ENCODE results near the gene EIF3K.

- TF ChIP-seq TAF1 (IDR thresholded peaks at IDR 0.05; ENCODE audit: low read depth) (no peak), REST (IDR thresholded peaks at IDR 0.05; ENCODE audit: low read depth) (no peak), RAD21 (IDR thresholded peaks at IDR 0.05; ENCODE audit: low read depth) (0 out of 2 replicates have a peak, but pooled peaks have one; percentile 9), EP300 (IDR thresholded peaks at IDR 0.05; ENCODE audit: borderline replicate concordance) (no peak)
These were observed 56.6 kb downstream of the EIF3K start for GRCh38 chr19:38675611-38676010.

Data from Ishikawa (cell line).